K562 (cell line): ENCODE data around the gene ARL6IP4. TPM values are rescaled to one million over a fixed set of nuclear protein-coding genes. Genes with fewer than 3 reads are reported as not detected.
A peak's percentile ranks its signal among the peaks of the same experiment; 100 is the strongest.

Source experiments
- BCOR ChIP-seq: fragments of 450-650 bp; IDR thresholded peaks from 2 replicates; pipeline ENCODE4 v1.6.1; 2016
- CEBPG ChIP-seq, 3 experiments: fragments of 200-800 bp in 1 of 3; sonication (Bioruptor generic) in 1 of 3; sonication (generic) in 1 of 3; formaldehyde crosslinking in 1 of 3; IDR thresholded peaks in 2 of 3; conservative IDR thresholded peaks in 1 of 3; 2 replicates each; pipeline versions ENCODE4 v1.6.1 to v1.8.0; 2016 to 2022; ENCODE audit warnings: missing compliant biosample characterization in 2 of 3, missing genetic modification characterization in 2 of 3, mild to moderate bottlenecking in 1 of 3, missing genetic modification reagents in 1 of 3
- CHAMP1 ChIP-seq: fragments of 450-650 bp; IDR thresholded peaks from 2 replicates; pipeline ENCODE4 v1.6.1; 2016; ENCODE audit warnings: mild to moderate bottlenecking
- ETV6 ChIP-seq, 3 experiments: fragments of 150-350 bp in 1 of 3; sonication (generic) in 1 of 3; formaldehyde crosslinking in 1 of 3; IDR thresholded peaks; 2 replicates each; pipeline versions ENCODE4 v1.6.1 to v1.8.0; 2014 to 2022; ENCODE audit warnings: borderline replicate concordance in 2 of 3, low read depth in 2 of 3, antibody characterized with exemption in 1 of 3, low read length in 1 of 3, mild to moderate bottlenecking in 1 of 3, missing genetic modification reagents in 1 of 3
- ID3 ChIP-seq, 2 experiments: fragments of 250-450 bp in 1 of 2; fragments of 450-650 bp in 1 of 2; sonication (Bioruptor Pico) in 1 of 2; IDR thresholded peaks; 2 replicates each; pipeline versions ENCODE4 v1.6.1 to v1.8.0; 2016 to 2021; ENCODE audit warnings: mild to moderate bottlenecking in 2 of 2, moderate library complexity in 2 of 2, missing compliant biosample characterization in 1 of 2, missing genetic modification characterization in 1 of 2
- KAT2B ChIP-seq: IDR thresholded peaks from one replicate; pipeline ENCODE4 v1.6.1; 2012; ENCODE audit warnings: low read depth, mild to moderate bottlenecking, control low read depth, inconsistent platforms, low read length, moderate library complexity
- L3MBTL2 ChIP-seq: fragments of 450-650 bp; IDR thresholded peaks from 2 replicates; pipeline ENCODE4 v1.6.1; 2016; ENCODE audit warnings: mild to moderate bottlenecking, moderate library complexity
- MEF2D ChIP-seq: conservative IDR thresholded peaks from 2 replicates; pipeline ENCODE4 v1.6.1; 2016; ENCODE audit warnings: low read depth, missing genetic modification characterization, missing compliant biosample characterization
- NBN ChIP-seq: fragments of 450-650 bp; IDR thresholded peaks from 2 replicates; pipeline ENCODE4 v1.6.1; 2016; ENCODE audit warnings: low read depth, mild to moderate bottlenecking
- NRF1 ChIP-seq, 2 experiments: fragments of 450-650 bp; IDR thresholded peaks in 1 of 2; conservative IDR thresholded peaks in 1 of 2; 2 replicates each; pipeline ENCODE4 v1.6.1; 2014; ENCODE audit warnings: mild to moderate bottlenecking in 2 of 2
- PCBP1 ChIP-seq: fragments of 200-400 bp; formaldehyde crosslinking; IDR thresholded peaks from 2 replicates; pipeline ENCODE4 v1.6.1; 2018; ENCODE audit warnings: mild to moderate bottlenecking, low read depth, low read length; ENCODE audit not compliant: poor library complexity, severe bottlenecking
- POLR2AphosphoS2 ChIP-seq: IDR thresholded peaks from 2 replicates; pipeline ENCODE4 v1.6.1; 2012; ENCODE audit warnings: low read length, improper control_type of control experiment
- RFX1 ChIP-seq: fragments of 450-650 bp; IDR thresholded peaks from 2 replicates; pipeline ENCODE4 v1.6.1; 2016; ENCODE audit warnings: mild to moderate bottlenecking, moderate library complexity
- SETDB1 ChIP-seq: IDR thresholded peaks from one replicate; pipeline ENCODE4 v1.6.1; 2012; ENCODE audit warnings: low read length, control low read depth, inconsistent platforms
- TAF1 ChIP-seq: IDR thresholded peaks from 2 replicates; pipeline ENCODE4 v1.6.1; 2011; ENCODE audit warnings: mild to moderate bottlenecking, low read length, moderate library complexity; ENCODE audit not compliant: insufficient read depth, control insufficient read depth, severe bottlenecking; ENCODE audit errors: extremely low read depth
- TSC22D4 ChIP-seq: fragments of 450-650 bp; IDR thresholded peaks from 2 replicates; pipeline ENCODE4 v1.6.1; 2016; ENCODE audit warnings: missing genetic modification characterization, missing biosample characterization, control low read depth
- ZNF12 ChIP-seq: sonication (generic); formaldehyde crosslinking; IDR thresholded peaks from 2 replicates; pipeline ENCODE4 v1.4.0; 2020; ENCODE audit warnings: mild to moderate bottlenecking, missing genetic modification reagents
- ZNF133 ChIP-seq: fragments of 250-450 bp; sonication (Bioruptor Pico); IDR thresholded peaks from 2 replicates; pipeline ENCODE4 v1.4.0; 2020; ENCODE audit warnings: mild to moderate bottlenecking
- ZNF395 ChIP-seq: fragments of 200-800 bp; sonication (Bioruptor generic); IDR thresholded peaks from 2 replicates; pipeline ENCODE4 v1.6.1; 2017; ENCODE audit warnings: missing genetic modification characterization, missing compliant biosample characterization
- ZNF511 ChIP-seq: sonication (generic); formaldehyde crosslinking; IDR thresholded peaks from 2 replicates; pipeline ENCODE4 v1.8.0; 2022; ENCODE audit warnings: mild to moderate bottlenecking, missing genetic modification reagents
- ZNF75A ChIP-seq: fragments of 450-650 bp; formaldehyde crosslinking; IDR thresholded peaks from 2 replicates; pipeline ENCODE4 v1.4.0; 2020; ENCODE audit warnings: mild to moderate bottlenecking
- polyA plus RNA-seq, 8 experiments: library from polyadenylated mRNA; depleted of rRNA in 4 of 8; stranded (reverse) in 5 of 8; unstranded in 3 of 8; fragments of >200 nt; fragmentation: Nextera tagmentation in 2 of 8; fragmentation: Illumina TruSeq in 1 of 8; extraction: Ambion mirVana in 2 of 8; extraction: Trizol in 1 of 8; gene quantifications; 2 replicates each; pipeline versions ENCODE4 v1.2.1 to v1.2.3, GENCODE V29; 2011 to 2014; ENCODE audit warnings: inconsistent platforms in 1 of 8, missing spikeins in 1 of 8
- total RNA-seq, 7 experiments: library from RNA; depleted of rRNA in 6 of 7; stranded (reverse); fragments of >200 nt in 6 of 7; fragmentation: Illumina TruSeq in 2 of 7; extraction: Trizol in 2 of 7; gene quantifications; 2 replicates each; pipeline versions ENCODE4 v1.2.1 to v1.2.3, GENCODE V29; 2011 to 2021; ENCODE audit warnings: low replicate concordance in 1 of 7

The ARL6IP4 gene
- total and polyA plus RNA-seq, 9 of the 15 experiments (the other 6 are each of a cell fraction or from before 2014, with no cell fraction given), result 2.4 to 255 (median 151) TPM

- no peak for TF ChIP-seq CHAMP1
- no peak for TF ChIP-seq KAT2B
- TF ChIP-seq MEF2D (tag), result no peak; the same call in 1 of the 2 replicates
- TF ChIP-seq L3MBTL2, result peak; percentile 87
- TF ChIP-seq POLR2AphosphoS2, result no peak
- TF ChIP-seq TAF1, result peak; percentile 73
- TF ChIP-seq ZNF133 (CRISPR knock-in tag), result no peak
- TF ChIP-seq ID3 (CRISPR knock-in tag; IDR thresholded peaks at IDR 0.05), result no peak
- TF ChIP-seq ID3 (tag; IDR thresholded peaks at IDR 0.05), result no peak
- peak; percentile 69 to 75 for TF ChIP-seq NRF1 (conservative IDR thresholded peaks at IDR 0.05 in 1 of 2, IDR thresholded peaks at IDR 0.05 in 1 of 2)
- TF ChIP-seq BCOR, result peak; percentile 49; the same call in 1 of the 2 replicates
- no peak for TF ChIP-seq TSC22D4 (tag)
- TF ChIP-seq RFX1, result peak; percentile 87
- no peak for TF ChIP-seq CEBPG (CRISPR knock-in tag; IDR thresholded peaks at IDR 0.05)
- TF ChIP-seq CEBPG (tag; conservative IDR thresholded peaks at IDR 0.05 in 1 of 2, IDR thresholded peaks at IDR 0.05 in 1 of 2), result peak in 1 of 2 experiments; percentile 62; a peak in 2 of 4 replicates
- TF ChIP-seq ZNF395 (CRISPR knock-in tag), result 0 out of 2 replicates have a peak, but pooled peaks have one; percentile 64
- TF ChIP-seq ZNF75A (CRISPR knock-in tag), result no peak
- no peak for TF ChIP-seq ZNF12
- TF ChIP-seq SETDB1, result no peak
- TF ChIP-seq ZNF511 (CRISPR knock-in tag), result peak; percentile 77; the same call in 1 of the 2 replicates
- no peak for TF ChIP-seq ETV6 (IDR thresholded peaks at IDR 0.05; ENCODE audit: borderline replicate concordance in 1 of 2, low read depth in 2 of 2, low read length in 1 of 2)
- no peak for TF ChIP-seq ETV6 (CRISPR knock-in tag; IDR thresholded peaks at IDR 0.05; ENCODE audit: borderline replicate concordance)
- no peak for TF ChIP-seq PCBP1
- TF ChIP-seq NBN, result 0 out of 2 replicates have a peak, but pooled peaks have one; percentile 12
These were observed 5.3 kb upstream of the ARL6IP4 start, which contains the start of gene OGFOD2 (continued) for GRCh38 chr12:122974892-122975789.
